ENCODE data around the gene DCAF15.

DCAF15 gene

DNA sequence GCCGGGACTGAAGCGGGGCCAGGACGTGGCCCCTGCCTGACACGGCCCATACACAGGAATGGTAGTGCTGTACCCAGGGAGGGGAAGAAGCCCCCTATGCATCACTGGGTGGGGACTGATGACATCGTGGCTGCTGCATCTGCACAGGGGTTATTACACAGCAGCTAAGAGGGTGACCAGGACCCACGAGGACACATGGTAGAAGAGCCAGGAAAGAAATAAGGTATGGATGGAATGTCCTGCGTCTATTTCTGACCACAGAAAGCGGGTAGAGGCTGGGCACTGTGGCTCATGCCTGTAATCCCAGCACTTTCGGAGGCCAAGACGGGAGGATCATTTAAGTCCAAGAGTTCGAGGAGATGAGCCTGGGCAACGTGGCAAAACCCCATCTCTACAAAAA is 24.1 kb downstream of the DCAF15 start:
- no peak for DNase-seq (ENCODE audit: low read depth in 2 of 2)

DNA sequence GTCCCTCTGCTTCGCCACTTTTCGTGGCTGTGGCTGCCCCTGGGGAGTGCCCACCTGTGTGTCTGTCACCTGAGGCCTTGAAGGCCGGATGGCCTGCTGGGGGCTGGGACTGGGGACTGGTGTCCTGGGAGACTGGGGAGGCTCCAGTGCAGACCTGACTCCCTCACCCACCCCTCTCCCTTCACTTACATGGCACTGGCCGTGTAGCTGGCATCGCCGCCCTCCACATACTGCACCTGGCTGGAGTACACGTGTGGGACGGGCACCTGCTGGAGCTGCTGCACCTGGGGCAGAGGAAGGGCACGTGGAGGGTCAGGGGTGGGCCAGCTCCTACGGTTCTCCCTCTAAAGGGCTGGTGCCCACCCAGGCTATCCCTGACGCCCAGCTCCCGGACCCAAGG is 25.5 kb downstream of the DCAF15 start:
- no peak for DNase-seq (ENCODE audit: low read depth in 2 of 2)

DNA sequence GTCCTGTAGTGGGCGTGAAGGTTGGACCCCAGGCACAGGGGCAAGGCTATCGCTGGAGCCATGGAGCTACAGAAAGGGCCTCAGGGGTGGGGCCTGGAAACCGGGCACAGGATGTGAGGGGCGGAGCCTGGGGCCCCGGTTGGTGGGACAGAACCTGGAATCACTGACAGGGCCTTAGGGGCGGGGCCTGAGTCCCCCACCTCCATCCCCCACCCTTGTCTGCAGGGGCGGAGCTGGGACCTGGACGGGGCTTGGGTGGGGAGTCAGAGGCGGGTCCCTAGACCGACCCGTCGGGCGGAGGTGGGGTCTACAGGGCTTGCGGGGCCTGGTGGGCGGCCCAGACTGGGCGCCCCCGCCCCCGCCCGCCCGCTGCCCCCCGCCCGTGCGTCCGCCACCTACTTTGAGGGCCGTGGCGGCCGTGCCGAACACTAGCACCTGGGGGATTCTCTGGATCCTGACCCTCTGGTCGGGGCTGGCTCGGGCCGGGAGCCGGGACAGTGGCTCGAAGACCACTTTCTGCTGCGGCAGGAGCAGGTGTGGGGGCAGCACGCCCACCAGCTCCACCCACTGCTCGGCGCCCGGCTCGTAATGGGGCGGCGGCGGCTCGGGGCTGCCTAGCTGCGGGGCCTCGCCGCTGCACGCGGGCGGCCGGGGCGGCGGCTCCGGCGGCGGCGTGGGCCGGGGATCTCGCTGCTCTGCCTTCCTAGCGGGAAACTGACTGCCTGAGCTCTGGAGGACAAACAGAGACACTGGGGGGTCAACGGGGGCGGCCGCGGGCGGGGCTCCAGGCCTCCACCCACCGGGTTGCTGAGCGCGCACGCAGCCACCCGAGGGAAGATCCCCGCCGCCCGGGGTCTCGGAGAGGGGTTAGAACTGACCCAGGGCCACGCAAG is 26.3 kb downstream of the DCAF15 start:
- DNase-seq (ENCODE audit: low read depth in 2 of 2), result no peak

DNA sequence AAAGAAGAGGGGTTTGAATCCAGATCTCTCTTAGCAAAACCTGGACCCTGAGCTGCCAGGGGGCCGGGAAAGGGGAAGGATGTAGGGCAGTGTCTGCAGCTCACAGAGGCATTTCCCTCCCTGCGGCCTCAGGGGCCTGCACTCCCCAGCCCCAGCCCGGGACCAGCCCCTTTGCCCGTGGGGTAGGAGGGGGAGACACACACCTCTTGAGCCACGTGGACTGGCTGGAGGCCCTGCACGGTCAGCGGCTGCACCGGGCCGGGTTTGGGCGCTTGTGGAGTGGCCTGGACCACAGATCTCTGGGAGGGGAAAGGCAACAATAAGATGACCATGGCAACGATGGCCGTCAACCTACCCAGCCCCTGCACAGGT is 26.9 kb downstream of the DCAF15 start:
- DNase-seq (ENCODE audit: low read depth in 2 of 2), result no peak

DNA sequence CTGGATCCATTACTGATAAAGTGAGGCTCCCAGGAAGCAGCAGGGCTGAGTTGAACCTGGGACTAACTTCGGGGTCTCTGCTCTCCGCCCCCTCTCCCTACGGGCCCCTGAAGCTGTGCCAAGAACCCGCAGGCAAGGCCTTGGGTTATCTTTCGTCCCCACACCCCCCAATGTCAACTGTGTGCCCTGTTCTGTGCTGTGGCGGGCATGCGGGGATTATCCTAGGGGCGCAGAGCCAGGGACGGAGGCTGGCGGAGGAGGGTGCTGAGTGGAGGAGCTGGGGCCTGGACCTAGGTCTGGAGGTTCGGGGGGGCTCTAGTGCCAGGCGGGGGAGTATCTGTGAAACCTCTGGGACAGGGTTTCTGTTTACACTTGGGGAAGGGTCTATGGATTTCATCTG is 27.4 kb downstream of the DCAF15 start:
- no peak for DNase-seq (ENCODE audit: low read depth in 2 of 2)

DNA sequence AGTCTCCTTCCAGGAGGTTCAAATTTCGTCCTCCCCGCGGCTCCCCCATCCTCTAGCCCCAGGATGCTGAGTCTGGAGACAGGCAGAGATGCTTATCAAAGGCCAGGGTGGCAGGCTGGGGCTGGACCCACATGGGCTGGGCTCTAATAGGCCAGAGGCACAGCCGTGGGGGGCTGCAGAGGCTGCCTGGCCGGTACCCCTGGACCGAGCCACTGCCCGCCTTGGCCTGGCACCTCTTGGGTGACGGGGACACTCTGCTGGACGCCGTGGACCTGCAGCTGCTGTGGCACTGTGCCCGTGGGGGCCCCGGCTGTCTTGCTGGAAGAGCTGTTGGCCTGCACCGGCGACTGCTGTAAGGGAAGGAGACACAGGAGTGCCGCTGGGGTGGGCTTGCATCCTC is 28.0 kb downstream of the DCAF15 start:
- DNase-seq (ENCODE audit: low read depth in 2 of 2), result no peak

DNA sequence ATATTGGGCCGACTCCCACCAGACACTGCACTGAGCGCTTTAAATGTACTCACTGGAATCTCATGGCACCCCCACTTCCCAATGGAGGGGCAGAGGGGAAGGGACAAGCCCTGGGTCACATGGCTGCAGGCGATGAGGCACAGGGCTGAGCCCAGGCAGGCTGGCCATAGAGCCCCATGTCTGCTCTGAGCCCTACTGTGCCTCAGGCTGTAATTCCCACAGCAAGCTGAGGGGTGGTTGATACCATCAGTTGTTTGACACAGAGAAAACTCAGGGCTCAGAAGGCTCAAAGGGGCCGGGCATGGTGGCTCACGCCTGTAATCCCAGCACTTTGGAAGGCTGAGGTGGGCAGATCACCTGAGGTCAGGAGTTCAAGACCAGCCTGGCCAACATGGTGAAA is 28.7 kb downstream of the DCAF15 start:
- no peak for DNase-seq (ENCODE audit: low read depth in 2 of 2)

DNA sequence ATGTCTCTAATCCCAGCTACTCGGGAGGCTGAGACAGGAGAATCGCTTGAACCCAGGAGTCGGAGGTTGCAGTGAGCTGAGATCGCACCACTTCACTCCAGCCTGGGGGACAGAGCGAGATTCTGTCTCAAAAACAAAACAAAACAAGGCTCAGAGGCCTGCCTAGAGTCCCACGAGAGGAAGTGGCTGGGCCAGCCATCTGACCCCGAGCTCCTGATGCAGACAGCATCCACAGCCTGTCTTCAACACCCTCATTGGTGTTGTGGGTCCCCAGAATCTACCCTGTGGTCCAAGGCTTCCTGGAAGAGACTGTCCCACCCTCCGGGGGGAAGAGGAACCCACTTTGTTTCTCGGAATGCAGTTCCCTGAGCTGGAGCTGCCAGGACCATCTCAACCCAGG is 29.2 kb downstream of the DCAF15 start:
- DNase-seq (ENCODE audit: low read depth in 2 of 2), result no peak

DNA sequence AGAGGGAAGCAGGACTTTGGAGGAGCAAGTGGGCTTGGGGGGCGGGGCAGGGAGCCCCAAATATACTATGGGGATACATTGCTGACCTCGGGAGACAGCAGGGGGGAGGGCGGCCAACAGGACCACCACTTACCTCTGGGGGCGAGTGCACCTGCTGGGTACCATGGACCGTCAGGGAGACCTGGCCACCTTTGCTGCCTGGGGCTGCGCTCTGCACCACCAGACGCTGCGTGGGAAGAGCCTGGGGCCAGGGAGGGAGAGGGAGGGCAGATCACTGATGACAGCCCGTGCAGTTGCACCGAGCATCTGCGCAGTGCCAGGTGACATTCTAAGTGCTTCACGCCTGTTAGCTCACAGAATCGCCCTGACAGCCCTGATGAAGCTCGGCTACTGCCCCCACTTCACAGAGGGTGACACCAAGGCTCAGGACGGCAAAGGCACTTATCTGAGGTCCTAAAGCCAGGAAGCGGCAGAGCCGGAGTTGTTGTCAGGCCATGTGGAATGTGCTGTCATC is 29.7 kb downstream of the DCAF15 start:
- DNase-seq (ENCODE audit: low read depth in 2 of 2), result no peak

DNA sequence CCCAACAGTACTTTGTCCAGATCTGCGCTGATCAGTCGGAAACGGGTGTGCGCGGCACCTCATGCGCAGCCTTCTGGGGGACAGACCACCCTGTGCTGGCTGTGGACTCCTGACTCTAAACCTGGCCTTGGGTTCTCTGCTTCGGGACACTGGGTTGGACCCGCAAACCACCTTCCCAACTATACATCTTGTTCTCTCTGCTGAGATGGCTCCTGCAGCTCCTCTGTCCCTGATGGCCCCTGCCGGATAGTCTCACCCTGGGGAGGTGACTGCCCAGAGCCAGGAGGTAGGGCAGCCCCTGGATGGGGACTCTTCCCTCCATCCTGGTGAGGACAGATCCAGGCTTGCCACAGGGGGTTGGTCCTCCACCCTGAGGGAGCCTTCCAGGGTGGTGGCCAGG is 30.5 kb downstream of the DCAF15 start:
- DNase-seq (ENCODE audit: low read depth in 2 of 2), result no peak

DNA sequence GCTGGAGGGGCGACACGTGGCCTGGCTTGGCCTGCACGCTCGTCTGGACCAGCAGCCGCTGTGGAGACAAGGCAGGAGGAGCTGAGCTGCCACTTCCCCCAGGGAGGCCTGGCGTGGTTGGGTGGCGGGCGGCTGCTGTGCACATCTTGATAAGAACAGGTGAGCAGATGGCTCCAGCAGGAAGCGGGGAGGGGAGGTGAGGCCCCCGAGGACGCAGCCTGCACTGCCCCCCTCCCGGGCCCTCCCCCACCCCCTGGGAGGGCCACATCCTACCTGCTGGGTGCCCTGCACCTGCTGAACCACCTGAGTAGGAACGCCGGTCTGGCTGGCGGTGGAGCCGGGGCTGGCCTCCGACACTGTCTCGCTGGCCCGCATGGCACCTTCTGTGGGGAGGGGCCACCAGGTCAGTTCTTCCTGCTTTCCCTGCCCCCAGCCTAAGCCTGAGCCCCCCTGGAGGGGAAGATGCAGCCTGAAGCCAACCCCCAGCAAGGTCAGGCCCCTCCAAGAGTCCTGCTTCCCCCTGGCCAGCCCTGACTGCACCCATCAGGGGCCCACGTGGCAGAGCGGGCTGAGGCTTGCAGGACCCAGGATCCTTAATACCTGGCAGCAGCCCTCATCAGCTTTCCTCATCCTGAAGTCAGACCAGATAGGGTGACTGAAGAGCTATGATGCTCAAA is 31.0 kb downstream of the DCAF15 start:
- DNase-seq (ENCODE audit: low read depth in 2 of 2), result no peak

DNA sequence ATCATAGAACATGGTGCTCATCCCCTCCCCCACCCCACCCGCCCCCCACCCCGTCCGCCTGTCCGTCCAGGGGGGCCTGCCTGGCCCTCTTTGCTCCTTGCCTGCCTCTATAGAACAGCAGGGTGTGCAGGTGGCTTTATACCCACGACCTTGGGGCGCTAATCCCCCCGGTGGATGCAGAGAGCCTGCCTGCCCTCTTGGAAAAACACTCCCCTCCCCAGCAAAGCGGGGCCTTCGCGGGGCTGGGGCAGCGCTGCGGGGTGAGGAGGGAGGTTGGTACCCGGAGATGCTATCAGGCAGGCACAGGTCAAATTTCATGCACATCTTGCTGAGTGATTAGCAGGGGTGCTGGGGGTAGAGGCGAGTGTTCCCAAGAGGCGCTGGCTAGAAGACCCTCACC is 31.9 kb downstream of the DCAF15 start:
- no peak for DNase-seq (ENCODE audit: low read depth in 2 of 2)

DNA sequence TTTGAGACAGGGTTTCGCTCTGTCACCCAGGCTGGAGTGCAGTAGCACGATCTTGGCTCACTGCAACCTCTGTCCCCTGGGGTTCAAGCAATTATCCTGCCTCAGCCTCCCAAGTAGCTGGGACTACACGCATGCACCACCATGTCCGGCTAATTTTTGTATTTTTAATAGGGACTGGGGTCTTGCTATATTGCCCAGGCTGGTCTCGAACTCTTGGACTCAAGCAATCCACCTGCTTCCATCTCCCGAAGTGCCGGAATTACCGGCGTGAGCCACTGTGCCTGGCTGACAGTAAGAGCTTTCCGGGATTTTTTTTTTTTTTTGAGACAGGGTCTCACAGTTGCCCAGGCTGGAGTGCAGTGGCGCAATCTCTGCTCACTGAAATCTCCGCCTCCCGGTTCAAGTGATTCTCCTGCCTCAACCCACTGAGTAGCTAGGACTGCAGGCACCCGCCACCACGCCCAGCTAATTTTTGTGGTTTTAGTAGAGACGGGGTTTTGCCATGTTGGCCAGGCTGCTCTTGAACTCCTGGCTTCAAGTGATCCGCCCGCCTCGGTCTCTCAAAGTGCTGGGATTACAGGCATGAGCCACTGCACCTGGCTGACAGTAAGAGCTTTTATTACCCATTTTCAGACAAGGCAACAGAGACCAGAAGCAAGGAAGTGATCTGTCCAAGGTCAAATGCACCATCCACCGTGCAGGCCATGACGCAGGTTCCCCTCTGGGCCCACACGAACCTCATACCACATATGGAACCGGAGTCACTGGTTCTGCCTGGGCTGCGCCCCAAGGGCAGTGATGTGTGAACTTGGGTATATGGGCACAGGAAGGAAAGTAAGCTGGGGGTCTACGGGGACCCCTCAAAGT is 32.8 kb downstream of the DCAF15 start:
- no peak for DNase-seq (ENCODE audit: low read depth in 2 of 2)

DNA sequence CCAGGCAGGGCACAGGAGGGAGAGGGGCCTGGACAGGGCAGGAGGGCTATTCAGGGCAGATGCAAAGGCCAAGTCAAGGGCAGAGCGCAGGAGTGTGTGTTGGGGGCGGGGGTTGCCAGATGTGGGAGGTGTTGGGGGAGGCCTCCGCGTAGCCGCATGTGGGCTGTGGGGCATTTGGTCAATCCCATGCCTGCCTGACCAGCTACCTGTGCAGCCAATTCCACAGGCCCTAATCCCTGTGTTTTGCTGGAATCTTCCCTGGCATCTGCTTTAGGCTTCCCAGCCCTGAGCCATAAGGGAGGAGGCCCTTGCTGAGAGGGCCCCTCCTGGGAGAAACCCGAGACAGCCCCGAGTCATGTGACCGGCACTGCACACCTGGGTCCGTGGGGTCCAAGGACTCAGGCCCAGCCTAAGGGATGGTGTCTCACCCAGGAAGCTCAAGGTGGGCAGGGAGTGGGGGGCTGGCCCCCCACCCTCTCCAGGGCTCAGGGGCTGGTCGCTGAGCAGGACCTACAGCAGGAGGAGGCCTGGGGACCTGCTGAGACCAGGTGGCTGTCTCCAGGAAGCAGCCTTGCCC is 33.5 kb downstream of the DCAF15 start:
- DNase-seq (ENCODE audit: low read depth in 2 of 2), result no peak

DNA sequence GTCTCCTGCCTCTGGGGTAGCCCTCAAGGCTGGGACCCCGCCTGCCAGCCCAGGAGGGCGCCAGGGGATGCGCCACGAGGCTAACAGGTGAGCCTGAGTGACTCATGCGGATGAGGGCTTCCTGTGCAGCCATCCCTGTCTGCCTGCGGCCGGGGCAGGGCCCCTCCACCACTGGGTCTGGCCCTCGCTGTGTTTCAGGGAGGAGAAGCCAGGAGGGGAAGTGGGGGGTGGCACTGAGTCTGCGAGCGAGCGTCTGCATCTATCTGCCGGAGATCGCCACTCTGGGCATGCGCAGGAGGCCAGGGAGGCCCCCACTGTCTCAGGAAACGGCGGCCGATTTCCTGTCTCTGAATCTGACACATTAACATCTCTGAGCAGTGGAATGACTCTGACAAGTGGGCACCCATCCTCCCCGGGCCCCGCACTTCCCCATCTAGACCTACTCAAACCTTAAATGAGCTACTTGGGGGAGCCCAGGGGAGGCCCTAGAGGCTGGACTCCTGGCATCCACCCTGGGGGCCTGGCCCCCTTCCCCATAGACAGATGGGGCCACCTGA is 34.1 kb downstream of the DCAF15 start:
- peak; percentile 98 to 99 for DNase-seq (ENCODE audit: low read depth in 2 of 2)

DNA sequence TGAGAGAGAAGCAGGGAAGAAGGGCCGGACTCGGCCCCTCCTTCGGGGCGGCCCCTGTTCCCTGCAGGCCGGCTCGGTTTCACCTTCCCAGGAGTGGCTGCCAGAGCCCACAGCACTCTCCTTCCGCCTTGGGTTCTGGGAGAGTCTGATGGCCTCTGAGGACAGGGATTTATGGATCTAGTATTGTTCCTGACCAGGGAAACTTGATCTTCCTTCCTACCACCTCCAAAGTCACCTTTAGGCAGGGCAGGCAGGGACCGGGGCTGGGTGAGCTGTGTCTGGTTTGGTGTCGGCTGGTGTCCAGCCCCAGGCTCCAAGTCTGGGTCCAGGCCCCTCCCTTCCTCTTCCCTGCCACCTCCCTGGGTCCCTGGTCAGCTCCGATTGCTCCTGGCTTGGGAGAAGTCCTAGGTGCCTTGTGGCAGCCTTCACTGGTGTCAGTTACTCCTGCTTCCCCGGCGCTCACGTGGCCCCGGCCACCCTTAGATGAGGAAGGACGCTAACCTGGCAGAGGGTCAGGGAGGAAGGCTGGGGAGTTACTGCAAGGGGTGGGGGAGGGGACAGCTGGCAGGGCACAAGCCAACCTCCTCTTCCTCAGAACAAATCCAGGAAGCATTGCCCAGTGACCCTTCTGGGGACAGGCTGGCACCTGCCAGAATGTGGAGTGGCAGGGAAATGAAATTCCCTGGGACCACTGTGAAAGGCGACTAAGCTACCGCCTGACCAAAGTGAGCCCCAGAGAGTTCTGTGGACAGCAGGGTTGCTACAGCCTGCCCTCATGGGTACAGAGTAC is 35.0 kb downstream of the DCAF15 start:
- DNase-seq (ENCODE audit: low read depth in 2 of 2), result no peak

DNA sequence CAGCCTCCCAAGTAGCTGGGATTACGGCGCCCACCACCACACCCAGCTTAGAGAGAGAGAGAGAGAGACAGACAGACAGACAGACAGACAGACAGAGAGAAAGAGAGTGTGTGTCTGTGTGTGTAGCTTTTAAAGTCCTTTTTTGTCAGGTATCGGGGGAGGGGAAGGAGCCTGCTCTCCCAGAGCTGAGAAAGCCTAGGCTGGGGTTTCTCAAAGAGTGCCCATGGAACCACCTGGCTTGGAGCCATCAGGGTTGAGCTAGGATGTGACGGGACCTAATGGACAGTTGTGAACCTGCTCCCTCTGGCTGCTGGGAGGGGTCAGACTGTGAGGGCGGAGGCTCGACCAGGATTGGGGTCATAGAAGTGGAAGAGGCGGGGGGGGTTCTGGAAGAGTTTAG is 37.2 kb downstream of the DCAF15 start:
- no peak for DNase-seq (ENCODE audit: low read depth in 2 of 2)

DNA sequence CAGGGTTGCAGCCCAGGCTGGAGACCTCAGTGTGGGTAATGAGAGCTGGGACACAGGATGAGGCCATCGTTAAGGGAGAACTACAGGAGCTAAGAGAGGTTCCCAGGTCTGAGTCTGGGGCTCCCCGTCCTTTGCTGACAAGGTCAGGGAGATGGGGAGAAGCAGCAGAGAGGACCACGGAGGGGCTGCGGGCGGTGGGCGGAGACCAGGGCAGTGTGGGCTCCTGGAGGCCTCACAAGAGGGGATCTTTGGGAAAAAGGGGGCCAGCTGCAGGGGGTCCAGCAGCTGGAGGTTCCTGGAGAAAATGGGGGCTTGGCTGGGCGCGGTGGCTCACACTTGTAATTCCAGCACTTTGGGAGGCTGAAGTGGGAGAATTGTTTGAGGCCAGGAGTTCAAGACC is 37.8 kb downstream of the DCAF15 start:
- no peak for DNase-seq (ENCODE audit: low read depth in 2 of 2)

DNA sequence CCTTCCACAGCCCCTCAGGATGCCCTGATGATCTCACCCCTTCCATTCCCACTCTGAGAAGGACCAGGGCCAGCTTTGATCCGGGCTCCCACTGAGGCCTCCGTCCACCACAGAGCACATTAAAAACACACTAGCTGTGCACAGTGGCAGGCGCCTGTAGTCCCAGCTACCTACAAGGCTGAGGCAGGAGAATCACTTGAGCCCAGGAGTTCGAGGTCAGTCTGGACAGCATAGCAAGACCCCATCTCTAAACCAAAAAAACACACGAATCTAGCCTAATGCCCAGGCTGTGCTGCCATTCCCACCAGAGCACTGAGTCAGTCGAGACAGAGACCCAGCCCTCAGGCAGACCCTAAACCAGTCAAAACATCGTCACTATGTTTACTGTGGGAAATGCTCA is 39.7 kb downstream of the DCAF15 start:
- DNase-seq (ENCODE audit: low read depth in 2 of 2), result no peak

DNA sequence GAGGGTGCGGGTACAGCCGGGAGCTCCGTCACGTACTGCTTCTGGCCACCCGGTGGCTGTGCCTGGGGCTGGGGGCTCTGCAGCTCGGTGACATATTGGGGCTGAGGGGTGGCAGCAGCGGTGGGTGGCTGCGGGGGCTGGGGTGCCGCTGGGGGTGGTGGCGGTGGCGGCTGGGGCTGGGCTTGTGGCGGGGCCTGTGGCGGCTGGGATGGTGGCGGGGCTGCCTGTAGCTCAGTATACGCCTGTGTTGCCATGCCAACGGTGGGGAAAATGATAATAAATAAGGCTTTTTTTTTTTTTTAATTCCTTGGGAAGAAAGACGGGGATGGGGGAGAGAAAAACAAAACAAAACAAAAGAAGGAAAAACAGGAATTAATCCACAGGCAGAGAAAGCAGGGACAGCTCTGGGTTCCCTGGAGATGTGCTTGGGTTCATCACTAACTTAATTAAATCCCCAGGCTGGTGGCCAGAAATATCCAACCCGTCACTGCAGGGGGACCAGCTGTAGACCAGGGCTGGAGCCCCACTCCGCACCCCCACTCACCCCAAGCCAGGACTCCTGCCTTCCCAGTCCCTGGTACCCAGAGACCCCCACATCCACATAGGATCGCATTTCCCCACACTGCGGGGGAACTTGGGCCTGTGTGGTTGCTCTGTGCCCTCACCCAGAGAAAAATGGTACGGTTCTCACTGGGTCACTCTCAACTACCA is 41.4 kb downstream of the DCAF15 start:
- DNase-seq (ENCODE audit: low read depth in 2 of 2), result no peak
